Measurements from ENCODE around the gene GALNT13. TPM values are rescaled to one million over a fixed set of nuclear protein-coding genes. Genes with fewer than 3 reads are reported as not detected.

GALNT13 gene
- total RNA-seq, 1 donor = 1.7 TPM

- TF ChIP-seq, protein P1, sequence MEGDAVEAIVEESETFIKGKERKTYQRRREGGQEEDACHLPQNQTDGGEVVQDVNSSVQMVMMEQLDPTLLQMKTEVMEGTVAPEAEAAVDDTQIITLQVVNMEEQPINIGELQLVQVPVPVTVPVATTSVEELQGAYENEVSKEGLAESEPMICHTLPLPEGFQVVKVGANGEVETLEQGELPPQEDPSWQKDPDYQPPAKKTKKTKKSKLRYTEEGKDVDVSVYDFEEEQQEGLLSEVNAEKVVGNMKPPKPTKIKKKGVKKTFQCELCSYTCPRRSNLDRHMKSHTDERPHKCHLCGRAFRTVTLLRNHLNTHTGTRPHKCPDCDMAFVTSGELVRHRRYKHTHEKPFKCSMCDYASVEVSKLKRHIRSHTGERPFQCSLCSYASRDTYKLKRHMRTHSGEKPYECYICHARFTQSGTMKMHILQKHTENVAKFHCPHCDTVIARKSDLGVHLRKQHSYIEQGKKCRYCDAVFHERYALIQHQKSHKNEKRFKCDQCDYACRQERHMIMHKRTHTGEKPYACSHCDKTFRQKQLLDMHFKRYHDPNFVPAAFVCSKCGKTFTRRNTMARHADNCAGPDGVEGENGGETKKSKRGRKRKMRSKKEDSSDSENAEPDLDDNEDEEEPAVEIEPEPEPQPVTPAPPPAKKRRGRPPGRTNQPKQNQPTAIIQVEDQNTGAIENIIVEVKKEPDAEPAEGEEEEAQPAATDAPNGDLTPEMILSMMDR (IDR thresholded peaks at IDR 0.05; ENCODE audit: insufficient read depth, low read depth, low read length) = no peak
- DNase-seq (ENCODE audit: low read depth) = no peak
- no peak overlapping the region for H3K4me3 ChIP-seq (ENCODE audit: low read depth, low read length)
Observed at GRCh38 chr2:154247503-154247902, 375.8 kb downstream of the GALNT13 start.

- TF ChIP-seq, protein P1 (IDR thresholded peaks at IDR 0.05; ENCODE audit: insufficient read depth, low read depth, low read length) = no peak
- H3K4me3 ChIP-seq (ENCODE audit: low read depth, low read length) = no peak overlapping the region
- no peak for DNase-seq (ENCODE audit: low read depth)
Observed at GRCh38 chr2:154256136-154256535, 384.4 kb downstream of the GALNT13 start.

GRCh38 chr2:154259030-154259429, 387.3 kb downstream of the GALNT13 start:
- no peak overlapping the region for H3K4me3 ChIP-seq (ENCODE audit: low read depth, low read length)
- TF ChIP-seq, protein P1 (IDR thresholded peaks at IDR 0.05; ENCODE audit: insufficient read depth, low read depth, low read length) = no peak
- DNase-seq (ENCODE audit: low read depth) = no peak

DNA sequence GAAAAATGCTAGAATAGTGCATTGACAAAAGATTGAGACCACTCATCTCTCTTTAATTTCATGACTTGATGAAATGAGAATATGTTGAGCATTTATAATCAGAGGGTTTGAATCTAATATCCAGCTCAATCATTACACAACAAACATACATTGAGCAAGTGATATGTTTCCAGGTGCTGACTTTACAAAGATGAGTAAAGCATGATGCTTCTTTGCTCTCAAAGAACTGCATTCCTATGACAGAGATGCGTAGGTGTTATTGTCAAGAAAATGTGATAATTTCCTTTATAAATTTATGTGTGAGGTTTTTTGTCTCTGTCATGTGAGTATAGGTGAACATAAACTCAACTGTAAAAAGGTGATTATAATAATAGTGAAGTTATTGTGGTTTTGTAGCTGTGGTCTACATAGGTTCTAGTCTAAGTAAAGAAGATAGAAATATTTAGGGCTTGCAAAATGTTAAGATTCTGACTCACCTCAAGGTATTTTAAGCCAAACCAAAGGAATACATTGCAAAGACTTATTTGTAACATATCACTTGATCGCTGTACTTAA, 389.8 kb downstream of the GALNT13 start:
- DNase-seq (ENCODE audit: low read depth) = no peak
- H3K4me3 ChIP-seq (ENCODE audit: low read depth, low read length) = no peak overlapping the region
- TF ChIP-seq, protein P1 (IDR thresholded peaks at IDR 0.05; ENCODE audit: insufficient read depth, low read depth, low read length) = no peak

DNA sequence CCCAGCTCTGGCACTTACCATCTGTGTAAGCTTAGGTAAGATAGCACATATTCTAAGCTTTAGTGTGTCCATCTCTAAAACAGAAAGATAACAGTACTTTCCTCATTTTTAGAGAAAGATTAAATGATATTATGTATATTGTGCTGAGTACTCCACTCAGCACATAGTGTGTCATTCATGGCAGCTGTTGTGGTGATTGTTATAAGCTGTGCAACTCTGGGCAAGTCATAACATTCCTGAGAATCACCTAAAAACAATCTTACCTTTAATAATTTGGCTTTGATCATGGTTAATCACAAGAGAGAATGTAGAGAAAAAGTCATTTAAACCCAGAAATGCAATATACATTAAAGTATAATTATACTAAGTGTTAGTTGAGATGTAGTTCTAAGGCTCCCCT, 391.5 kb downstream of the GALNT13 start:
- DNase-seq (ENCODE audit: low read depth) = no peak
- H3K4me3 ChIP-seq (ENCODE audit: low read depth, low read length) = no peak overlapping the region
- TF ChIP-seq, protein P1 (IDR thresholded peaks at IDR 0.05; ENCODE audit: insufficient read depth, low read depth, low read length) = no peak

- H3K4me3 ChIP-seq (ENCODE audit: low read depth, low read length) = no peak overlapping the region
- TF ChIP-seq, protein P1 (IDR thresholded peaks at IDR 0.05; ENCODE audit: insufficient read depth, low read depth, low read length) = no peak
- DNase-seq (ENCODE audit: low read depth) = no peak
Observed at GRCh38 chr2:154264024-154264423, 392.3 kb downstream of the GALNT13 start.

DNA sequence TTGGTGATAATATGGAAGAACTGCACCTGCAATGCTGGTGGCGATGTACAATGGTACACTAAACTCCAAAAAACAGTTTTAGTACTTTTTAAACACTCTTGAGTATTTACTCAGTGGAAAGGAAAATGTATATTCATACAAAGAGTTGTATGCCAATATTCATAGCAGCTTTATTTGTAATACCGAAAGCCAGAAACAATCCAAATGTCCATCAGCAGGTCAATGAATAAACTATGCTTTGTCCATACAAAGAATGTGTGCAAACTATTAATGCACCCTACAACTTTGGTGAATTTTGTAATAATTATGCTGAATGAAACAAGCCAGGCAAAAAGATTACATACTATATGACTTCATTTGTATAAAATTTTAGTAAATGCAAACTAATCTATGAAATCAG, 396.3 kb downstream of the GALNT13 start:
- no peak overlapping the region for H3K4me3 ChIP-seq (ENCODE audit: low read depth, low read length)
- TF ChIP-seq, protein P1 (IDR thresholded peaks at IDR 0.05; ENCODE audit: insufficient read depth, low read depth, low read length) = no peak
- no peak for DNase-seq (ENCODE audit: low read depth)
